Measurements from ENCODE around the gene SPINK13. TPM values are rescaled to one million over a fixed set of nuclear protein-coding genes. Genes with fewer than 3 reads are reported as not detected.

Gene SPINK13
- total RNA-seq, 1 donor from 2014 or later, result not detected

DNA sequence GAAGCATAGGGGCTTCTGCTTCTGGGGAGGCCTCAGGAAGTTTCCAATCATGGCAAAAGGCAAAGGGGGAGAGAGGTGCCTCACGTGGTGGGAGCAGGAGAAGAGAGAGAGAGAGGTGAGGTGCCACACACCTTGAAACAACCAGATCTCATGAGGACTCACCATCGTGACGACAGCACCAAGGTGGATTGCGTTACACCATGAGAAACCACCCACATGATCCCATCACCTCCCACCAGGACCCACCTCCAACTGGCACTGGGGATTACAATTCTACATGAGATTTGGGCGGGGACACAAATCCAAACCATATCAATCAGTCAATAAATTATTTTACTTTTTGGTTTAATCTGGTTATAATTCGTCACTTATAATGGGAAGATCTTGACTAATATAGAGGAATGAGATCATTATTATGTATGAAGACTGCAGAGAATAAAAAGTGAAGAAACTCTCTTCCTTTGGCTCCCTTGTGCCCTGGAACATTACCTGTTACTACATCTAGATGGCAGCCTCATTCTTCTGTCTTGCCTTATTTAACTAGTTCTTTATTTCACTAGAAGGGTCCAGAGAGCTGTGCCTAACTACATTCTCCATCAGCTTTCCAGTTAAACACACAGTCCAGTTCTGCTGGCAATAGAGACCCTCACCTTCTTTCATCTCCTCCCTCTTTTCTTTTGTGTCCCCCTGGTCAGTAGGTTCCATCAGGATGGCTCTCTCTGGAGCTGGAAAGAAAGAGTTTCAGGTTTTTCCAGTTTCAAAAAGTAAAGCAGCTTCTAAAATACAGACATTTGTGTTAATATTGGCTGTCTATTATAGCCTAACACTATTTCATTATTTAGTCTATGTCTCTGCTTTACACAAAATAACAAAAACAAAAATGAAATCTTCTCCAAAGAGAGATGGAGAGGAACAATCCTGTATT is 21.9 kb downstream of the SPINK13 start:
- Mint-ChIP-seq H3K36me3 (ENCODE audit: low read depth, unreplicated experiment) (no peaks in the 10 kb centered on the region), H3K27me3 (ENCODE audit: unreplicated experiment) (no peaks in the 10 kb centered on the region), H3K4me1 (ENCODE audit: unreplicated experiment) (no peaks in the 10 kb centered on the region), H3K4me3 (ENCODE audit: unreplicated experiment) (no peak overlapping the region), H3K9me3 (ENCODE audit: unreplicated experiment) (no peaks in the 10 kb centered on the region), H3K27ac (ENCODE audit: unreplicated experiment) (no peak overlapping the region)
- TF ChIP-seq, protein P1, sequence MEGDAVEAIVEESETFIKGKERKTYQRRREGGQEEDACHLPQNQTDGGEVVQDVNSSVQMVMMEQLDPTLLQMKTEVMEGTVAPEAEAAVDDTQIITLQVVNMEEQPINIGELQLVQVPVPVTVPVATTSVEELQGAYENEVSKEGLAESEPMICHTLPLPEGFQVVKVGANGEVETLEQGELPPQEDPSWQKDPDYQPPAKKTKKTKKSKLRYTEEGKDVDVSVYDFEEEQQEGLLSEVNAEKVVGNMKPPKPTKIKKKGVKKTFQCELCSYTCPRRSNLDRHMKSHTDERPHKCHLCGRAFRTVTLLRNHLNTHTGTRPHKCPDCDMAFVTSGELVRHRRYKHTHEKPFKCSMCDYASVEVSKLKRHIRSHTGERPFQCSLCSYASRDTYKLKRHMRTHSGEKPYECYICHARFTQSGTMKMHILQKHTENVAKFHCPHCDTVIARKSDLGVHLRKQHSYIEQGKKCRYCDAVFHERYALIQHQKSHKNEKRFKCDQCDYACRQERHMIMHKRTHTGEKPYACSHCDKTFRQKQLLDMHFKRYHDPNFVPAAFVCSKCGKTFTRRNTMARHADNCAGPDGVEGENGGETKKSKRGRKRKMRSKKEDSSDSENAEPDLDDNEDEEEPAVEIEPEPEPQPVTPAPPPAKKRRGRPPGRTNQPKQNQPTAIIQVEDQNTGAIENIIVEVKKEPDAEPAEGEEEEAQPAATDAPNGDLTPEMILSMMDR (IDR thresholded peaks at IDR 0.05; ENCODE audit: unreplicated experiment), result no peak
- no peak for DNase-seq (ENCODE audit: low spot score)

DNA sequence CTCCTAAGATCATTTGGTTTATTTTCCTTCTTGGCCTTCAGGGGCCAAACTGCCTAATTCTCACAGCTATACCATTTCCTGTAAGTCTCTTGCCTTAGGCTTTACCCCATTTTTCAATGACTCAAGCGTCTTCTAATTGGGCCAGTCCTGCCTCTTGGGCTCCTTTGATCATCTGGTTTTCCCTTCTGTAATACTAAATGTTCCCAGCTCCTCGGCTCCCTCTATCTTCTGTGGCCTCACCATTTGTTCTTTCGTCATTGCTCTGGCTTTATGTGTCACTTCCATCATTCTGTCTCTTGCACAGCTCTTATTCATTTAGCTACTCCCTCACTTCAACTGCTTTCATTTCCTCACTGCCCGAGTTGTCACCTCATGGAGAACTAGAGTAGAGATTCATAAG is 29.1 kb downstream of the SPINK13 start:
- H3K4me3 Mint-ChIP-seq (ENCODE audit: unreplicated experiment), result no peak overlapping the region
- no peak overlapping the region for H3K27ac Mint-ChIP-seq (ENCODE audit: unreplicated experiment)
- no peaks in the 10 kb centered on the region for H3K4me1 Mint-ChIP-seq (ENCODE audit: unreplicated experiment)
- DNase-seq (ENCODE audit: low spot score), result no peak
- TF ChIP-seq, protein P1 (IDR thresholded peaks at IDR 0.05; ENCODE audit: unreplicated experiment), result no peak
- H3K36me3 Mint-ChIP-seq (ENCODE audit: low read depth, unreplicated experiment), result no peaks in the 10 kb centered on the region
- H3K27me3 Mint-ChIP-seq (ENCODE audit: unreplicated experiment), result no peaks in the 10 kb centered on the region
- H3K9me3 Mint-ChIP-seq (ENCODE audit: unreplicated experiment), result no peaks in the 10 kb centered on the region

DNA sequence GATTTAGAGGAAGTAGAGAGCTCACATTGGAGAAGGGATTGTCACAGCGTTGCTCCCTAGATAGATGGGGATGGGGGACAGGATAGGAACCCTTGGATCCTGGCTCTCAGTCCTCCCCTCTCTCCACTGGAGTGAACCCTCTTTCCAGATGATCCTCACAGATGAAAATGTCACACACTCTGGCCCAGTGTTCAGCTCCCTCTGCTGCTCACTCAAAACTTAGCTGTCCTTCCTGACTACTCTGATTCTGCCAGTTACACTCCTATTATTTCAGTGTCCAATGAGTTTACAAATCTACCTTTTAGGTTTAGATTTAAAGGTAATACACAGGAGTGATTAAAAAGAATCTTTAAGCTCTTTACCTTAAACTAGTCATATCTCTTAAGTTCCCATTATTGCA is 37.9 kb downstream of the SPINK13 start:
- Mint-ChIP-seq H3K36me3 (ENCODE audit: low read depth, unreplicated experiment) (no peaks in the 10 kb centered on the region), H3K4me3 (ENCODE audit: unreplicated experiment) (no peak overlapping the region), H3K27me3 (ENCODE audit: unreplicated experiment) (peaks cover 2% of the 10 kb centered on the region), H3K4me1 (ENCODE audit: unreplicated experiment) (no peaks in the 10 kb centered on the region), H3K9me3 (ENCODE audit: unreplicated experiment) (no peaks in the 10 kb centered on the region), H3K27ac (ENCODE audit: unreplicated experiment) (no peak overlapping the region)
- TF ChIP-seq, protein P1 (IDR thresholded peaks at IDR 0.05; ENCODE audit: unreplicated experiment), result no peak
- DNase-seq (ENCODE audit: low spot score), result no peak

DNA sequence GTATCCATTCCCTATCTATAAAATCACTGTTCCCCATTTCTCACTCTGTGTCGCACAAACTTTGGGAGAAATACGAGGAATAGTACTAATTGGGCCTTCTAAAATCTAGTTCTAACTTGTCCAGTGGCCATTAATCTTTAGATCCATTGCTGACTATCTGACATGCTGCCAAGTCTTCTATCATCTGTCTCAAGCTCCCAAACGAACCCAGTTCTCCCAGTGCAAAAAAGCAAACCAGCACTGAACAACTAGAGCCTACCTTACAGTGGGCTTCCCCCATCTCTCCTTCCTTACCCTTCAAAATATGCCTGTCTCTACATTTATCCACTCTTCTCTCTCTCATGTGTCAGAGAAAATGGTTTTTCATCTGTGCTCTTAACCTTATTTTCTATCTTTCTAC is 40.4 kb downstream of the SPINK13 start:
- Mint-ChIP-seq H3K9me3 (ENCODE audit: unreplicated experiment) (no peaks in the 10 kb centered on the region), H3K27ac (ENCODE audit: unreplicated experiment) (no peak overlapping the region), H3K4me3 (ENCODE audit: unreplicated experiment) (no peak overlapping the region), H3K4me1 (ENCODE audit: unreplicated experiment) (no peaks in the 10 kb centered on the region), H3K36me3 (ENCODE audit: low read depth, unreplicated experiment) (no peaks in the 10 kb centered on the region), H3K27me3 (ENCODE audit: unreplicated experiment) (peaks cover 2% of the 10 kb centered on the region)
- DNase-seq (ENCODE audit: low spot score), result no peak
- TF ChIP-seq, protein P1 (IDR thresholded peaks at IDR 0.05; ENCODE audit: unreplicated experiment), result no peak

DNA sequence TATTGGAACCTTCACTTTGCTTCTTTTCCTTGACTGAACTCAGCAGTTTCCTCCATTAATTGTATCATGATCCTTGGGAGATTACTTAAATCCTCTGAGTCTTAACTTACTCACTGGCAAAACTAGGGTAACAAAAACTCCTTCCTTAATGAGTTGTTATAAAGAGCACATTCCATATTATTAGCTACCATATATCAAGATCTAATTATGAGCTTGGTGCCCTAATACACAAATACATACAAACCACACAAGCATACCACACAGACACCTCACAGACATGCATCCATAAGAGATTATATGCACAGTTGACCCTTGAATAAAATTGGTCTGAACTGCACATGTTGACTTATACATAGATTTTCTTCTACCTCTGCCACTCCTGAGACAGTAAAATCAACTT is 41.2 kb downstream of the SPINK13 start:
- H3K4me1 Mint-ChIP-seq (ENCODE audit: unreplicated experiment), result no peaks in the 10 kb centered on the region
- peaks cover 2% of the 10 kb centered on the region for H3K27me3 Mint-ChIP-seq (ENCODE audit: unreplicated experiment)
- no peak for DNase-seq (ENCODE audit: low spot score)
- H3K4me3 Mint-ChIP-seq (ENCODE audit: unreplicated experiment), result no peak overlapping the region
- TF ChIP-seq, protein P1 (IDR thresholded peaks at IDR 0.05; ENCODE audit: unreplicated experiment), result no peak
- H3K36me3 Mint-ChIP-seq (ENCODE audit: low read depth, unreplicated experiment), result no peaks in the 10 kb centered on the region
- H3K9me3 Mint-ChIP-seq (ENCODE audit: unreplicated experiment), result no peaks in the 10 kb centered on the region
- no peak overlapping the region for H3K27ac Mint-ChIP-seq (ENCODE audit: unreplicated experiment)
